ENCODE results near the gene USP13.

Gene USP13

GRCh38 chr3:179701176-179701827, 48.5 kb downstream of the USP13 start:
- no peak for FAIRE-seq

DNA sequence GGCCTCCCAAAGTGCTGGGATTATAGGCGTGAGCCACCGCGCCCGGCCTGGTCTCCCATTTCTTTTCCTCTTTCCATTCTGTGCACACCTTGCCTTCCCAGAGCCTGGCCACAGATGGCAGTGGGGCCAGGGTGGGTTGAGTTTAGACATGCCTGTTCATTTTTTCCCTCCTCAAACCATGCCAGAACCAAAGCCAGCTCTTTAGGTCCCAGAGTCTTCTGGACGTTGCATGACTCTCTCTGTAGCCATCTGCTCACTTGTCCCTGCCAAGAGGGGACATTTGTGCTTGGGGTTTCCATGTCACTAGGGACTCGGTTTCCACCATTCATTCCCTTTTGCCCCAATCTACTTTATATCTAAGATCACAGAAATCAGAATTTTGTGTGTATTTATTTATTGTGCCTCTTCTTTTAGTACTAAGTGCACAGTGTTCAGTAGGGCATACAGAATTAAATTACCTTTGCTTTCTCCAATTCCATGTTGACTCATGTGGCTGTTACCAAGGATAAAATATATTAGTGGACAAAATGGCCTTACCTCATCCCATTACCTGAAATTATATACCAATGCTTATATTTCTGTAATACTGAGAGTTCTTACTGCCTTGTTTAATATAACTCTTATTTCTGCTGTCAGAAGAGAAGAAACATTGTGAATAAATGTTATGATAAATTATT, 49.6 kb downstream of the USP13 start:
- FAIRE-seq = no peak

DNA sequence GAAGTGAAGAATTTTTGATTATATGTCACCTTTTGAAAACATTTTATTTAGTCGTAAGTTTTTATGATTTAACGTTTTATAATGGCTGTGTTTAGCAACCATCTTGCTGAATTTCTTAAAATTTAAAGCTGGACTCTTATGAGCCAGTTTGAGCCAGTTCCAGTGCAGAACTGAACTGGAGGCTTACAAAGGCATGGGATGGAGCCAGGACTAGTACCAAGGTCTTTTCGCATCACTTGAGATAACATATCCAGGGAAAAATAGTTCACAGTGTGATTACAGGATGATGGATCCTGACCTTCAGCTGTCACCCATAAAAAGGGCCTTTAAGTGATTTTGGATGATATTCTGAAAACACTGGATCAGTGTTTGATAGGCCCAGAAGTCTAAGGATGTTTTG, 51.0 kb downstream of the USP13 start:
- FAIRE-seq = no peak

DNA sequence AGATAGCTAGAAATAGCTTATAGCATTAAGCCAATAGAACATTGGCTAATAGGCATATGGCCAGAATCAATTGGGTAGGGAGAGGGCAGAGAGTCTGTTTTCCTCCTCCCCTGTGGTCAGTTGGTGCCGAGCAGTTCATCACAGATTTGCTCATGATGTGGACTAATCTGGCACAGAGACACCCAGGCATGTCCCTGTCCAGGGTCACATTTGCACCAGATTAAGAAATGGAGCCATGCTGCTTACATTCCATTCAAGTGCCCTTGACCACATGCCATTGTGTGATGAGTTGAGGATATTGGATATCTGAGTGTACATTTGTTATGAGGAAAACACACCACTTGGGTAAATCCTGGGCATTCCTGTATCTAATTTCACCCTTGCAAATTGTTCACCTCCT, 53.4 kb downstream of the USP13 start:
- FAIRE-seq = no peak

- no peak for FAIRE-seq
Observed at GRCh38 chr3:179710079-179710478, 57.2 kb downstream of the USP13 start.

DNA sequence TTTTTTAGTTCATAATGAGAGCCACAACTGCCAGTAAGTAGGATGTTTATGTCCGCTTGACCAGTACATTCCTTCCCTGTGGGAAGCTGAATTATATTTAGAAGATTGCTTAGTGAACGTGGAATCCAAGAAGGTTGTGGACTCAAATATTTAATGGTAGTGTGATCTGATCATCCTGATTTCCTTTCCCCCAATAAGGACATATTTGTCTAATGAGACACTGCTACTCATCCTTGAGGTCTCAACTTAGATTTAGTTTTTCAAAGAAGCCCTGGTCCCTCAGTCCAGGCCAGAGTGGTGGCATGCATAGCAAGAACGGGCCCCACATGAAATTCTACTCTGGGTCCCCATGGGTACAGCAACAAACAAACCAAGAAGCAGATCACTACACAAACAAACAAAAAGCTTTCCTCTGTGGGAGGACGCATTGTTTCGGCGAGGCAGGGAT, 60.8 kb downstream of the USP13 start:
- no peak for FAIRE-seq

DNA sequence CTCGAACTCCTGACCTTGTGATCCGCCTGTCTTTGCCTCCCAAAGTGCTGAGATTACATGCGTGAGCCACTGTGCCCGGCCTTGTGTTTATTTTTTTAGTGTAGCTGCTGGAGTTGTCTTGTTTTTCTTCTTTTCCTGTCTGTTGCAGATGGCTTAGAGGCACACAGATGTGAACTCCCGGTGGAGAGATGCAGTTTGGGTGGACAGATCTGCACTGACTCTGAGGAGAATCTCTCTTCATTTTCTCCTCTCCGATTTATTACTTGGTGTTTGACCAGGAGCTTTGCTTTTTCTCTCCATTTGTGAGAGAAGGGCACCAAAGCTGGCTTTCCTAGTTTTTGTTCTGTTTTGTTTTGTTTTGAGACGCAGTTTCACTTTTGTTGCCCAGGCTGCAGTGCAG, 62.7 kb downstream of the USP13 start:
- no peak for FAIRE-seq

DNA sequence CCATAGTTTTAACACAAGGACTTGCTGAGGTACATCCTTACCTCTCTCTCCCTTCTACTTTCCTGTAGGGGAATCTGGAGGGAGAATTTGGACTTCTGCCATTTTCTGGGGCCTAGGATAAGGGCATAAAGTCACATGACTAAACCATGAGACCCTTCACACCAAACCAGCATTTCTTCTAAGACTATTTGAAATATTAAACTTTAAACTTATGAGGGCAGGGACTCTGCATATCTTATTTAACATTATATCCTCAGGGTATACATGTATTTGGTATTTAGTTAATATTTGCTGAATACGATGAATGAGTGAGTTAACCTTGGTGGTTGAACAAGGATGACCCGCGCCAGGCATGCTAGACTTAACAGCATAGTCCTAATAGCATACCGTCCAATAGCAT, 63.4 kb downstream of the USP13 start:
- FAIRE-seq = no peak

DNA sequence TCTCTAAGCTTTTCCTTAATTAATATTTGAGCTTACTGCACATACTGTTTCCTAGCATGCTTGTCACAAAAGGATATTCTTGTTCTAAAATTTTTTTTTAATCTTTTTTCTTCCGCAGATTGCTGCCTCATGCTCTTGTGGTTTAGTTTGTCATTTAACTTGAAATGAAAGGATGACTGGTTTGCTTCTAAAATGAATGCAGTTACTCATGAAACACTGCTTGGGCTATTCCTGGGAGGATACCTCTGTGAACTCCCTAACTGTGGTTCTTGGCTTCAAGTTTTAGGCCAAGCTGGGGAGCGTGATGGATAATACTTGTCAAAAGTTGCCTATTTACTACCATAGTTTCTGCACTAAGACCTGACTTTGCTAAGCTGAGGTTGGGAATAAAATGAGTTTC, 64.0 kb downstream of the USP13 start:
- no peak for FAIRE-seq

GRCh38 chr3:179717219-179717618, 64.4 kb downstream of the USP13 start:
- no peak for FAIRE-seq

- no peak for FAIRE-seq
Observed at GRCh38 chr3:179719048-179719734, 66.4 kb downstream of the USP13 start.

- no peak for FAIRE-seq
Observed at GRCh38 chr3:179720196-179720595, 67.4 kb downstream of the USP13 start.

DNA sequence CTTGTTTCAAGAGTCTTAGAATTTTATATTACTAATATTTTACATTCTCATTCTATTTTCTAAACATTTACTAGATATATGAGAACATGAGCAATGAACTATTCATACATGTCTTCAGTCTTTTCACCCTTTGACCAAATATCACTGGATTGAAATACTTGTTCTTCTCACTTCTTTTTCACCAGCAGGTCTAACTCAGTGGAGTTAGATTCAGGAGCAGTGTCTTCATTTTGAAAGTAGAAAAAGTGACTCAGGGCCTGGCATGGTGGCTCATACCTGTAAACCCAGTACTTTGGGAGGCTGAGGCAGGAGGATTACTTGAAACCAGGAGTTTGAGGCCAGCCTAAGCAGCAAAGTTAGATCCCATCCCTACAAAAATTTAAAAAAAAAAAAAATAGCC, 70.8 kb downstream of the USP13 start:
- no peak for FAIRE-seq

DNA sequence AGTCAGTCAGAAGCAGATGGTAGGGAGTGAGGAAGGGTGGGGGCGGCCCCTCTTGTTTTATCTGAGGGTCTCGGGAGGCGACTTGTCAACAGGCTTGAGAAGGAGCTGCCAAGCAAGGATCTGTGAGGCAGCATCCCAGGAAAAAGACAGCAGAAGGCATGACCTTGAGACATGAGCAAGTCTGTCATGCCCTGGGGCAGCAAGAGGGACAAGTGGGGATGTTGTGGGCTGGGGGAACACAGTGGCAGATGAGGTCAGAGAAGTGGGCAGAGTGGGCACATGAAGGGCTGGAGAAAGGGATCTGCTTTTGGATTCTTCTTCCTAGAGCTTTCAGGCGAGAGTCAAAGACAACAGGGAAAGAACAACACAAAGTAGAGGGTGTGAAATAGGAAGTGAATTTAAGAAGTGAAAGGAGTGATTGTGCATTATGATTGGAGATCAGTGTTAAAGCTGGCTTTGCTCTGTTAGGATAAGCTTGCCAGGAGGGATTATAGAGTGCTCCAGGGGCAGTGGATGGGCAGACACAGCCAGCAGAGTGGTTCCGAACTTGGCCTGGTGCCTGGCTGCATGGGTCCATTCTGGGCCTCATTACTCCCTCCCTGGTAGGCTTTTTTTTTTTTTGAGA, 73.3 kb downstream of the USP13 start:
- FAIRE-seq = no peak

- no peak for FAIRE-seq
Observed at GRCh38 chr3:179729086-179729485, 76.2 kb downstream of the USP13 start.

DNA sequence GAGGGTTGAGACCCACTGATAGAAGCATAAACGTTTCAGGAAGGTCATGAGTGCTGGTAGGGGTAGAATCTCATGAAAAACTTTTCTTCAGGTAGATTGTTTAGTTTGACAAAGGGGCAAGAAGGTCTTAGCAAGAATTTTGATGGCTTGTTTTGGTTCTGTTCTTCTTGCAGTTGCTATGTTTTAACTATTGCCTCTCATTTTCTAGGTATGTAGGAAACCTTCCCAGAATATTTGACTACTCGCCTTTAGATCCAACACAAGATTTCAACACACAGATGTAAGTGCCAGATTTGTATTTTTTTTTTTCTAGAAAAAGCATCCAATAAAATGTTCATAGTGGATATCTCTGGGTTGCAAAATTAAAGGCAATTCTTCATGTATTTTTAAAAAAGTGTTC, 77.1 kb downstream of the USP13 start:
- no peak for FAIRE-seq

DNA sequence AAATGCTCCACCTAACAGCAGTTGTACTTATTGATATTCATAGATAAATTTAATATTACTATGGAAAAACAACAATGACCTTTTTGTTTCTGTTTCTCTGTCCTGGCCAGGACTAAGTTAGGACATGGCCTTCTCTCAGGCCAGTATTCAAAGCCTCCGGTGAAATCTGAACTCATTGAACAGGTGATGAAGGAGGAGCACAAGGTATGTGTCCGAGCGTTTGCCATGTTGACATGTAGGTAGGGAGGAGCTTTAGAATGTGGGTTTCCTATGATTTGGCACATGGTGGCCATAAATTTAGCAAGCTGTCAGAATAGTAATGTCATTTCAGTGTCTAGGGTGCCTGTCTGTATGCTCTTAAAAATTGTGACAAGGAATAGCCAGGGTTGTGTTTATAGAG, 77.7 kb downstream of the USP13 start:
- no peak for FAIRE-seq

DNA sequence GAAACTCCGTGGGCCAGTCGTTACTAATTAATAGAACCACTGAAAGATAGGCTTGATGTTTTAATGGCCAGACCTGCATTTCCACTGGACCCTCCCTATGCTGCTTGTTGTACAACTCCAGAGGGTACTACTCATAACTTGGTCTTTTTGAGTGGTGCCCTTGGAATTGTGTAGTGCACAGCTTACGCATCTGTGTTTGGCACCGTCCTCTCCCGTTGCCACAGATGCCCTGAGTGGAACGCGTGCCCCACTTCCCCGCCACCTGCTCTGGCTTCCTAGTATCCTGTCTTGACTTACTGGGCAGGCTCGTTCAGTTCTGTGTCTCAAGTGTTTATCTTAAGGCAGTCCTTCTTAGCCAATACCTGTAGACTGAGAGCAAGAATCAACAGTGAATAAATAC, 78.7 kb downstream of the USP13 start:
- FAIRE-seq = no peak

GRCh38 chr3:179732661-179733348, 80.0 kb downstream of the USP13 start:
- FAIRE-seq = no peak

DNA sequence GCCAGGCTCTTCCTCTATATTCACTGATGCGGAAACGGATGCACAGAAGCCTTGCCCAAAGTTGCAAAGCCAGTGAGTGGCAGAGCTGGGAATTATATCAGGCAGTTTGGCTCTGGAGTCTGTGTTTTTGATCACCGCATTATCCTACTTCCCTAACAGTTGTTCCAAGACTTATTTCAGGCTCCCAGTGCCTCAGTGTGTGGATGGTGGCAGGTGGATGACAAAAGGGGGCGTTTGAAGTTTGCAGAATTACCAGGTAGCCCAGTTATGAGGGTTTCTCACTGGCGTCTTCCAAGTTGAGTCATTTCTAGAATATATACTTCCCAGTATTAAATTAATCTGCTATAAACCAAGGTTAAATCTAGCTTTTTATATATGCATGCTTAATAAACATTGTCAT, 81.0 kb downstream of the USP13 start:
- no peak for FAIRE-seq

DNA sequence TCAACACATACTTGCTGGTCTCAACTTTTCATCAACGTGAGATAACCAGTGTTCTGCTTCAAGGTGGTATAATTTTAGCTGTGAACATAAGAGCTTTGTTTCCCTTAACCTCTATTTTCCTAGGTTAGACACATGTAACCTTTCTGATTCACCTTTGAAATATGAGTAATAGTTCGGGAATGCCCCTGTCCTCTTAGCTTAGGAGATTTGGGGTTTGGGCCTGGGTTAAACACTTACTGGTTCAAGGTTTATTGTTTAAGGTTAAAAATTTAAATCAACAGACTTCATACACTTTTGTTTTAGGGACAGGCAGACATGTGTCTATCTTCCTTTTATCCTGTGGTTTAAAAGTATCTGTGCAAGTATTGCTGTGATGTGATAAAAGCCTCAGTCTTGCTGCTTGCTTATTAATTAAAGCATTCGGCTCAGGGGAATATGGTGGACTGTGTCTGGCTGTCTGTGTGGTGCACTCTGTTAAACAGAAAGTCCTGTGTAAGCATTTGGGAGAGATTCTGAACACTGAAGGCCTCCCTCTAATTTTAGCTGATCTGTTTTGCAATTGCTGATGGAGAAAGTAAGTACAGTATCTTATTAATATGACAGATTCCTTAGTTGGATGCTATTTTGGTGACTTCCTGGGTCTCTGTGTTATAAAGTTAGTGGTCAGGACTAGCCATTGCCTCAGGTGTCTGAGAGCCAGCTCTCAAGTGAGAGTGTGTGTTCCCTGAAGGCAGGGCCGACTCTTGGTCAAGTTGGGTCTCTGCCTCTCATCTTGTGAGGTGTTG, 81.8 kb downstream of the USP13 start:
- no peak for FAIRE-seq

- no peak for FAIRE-seq
Observed at GRCh38 chr3:179735321-179735720, 82.5 kb downstream of the USP13 start.
